Ovary (tissue), 3 donors: ENCODE measurements around the gene ITPR3.

Experiments
- POLR2A ChIP-seq: fragments of 450-650 bp; IDR thresholded peaks from one replicate; pipeline ENCODE4 v1.6.1; 2017; ENCODE audit warnings: antibody characterized with exemption, mild to moderate bottlenecking, moderate library complexity
- TF ChIP-seq, protein P1 (sequence below), 3 donors: fragments of 450-650 bp in 2 of 3; fragments of 200-600 bp in 1 of 3; IDR thresholded peaks; one replicate each; pipeline versions ENCODE4 v1.5.1 to v1.8.0; 2016 to 2022; ENCODE audit warnings: antibody characterized with exemption in 3 of 3, mild to moderate bottlenecking in 1 of 3
- donor health status: DM: no; HTN: no; CAD: no.

DNA sequence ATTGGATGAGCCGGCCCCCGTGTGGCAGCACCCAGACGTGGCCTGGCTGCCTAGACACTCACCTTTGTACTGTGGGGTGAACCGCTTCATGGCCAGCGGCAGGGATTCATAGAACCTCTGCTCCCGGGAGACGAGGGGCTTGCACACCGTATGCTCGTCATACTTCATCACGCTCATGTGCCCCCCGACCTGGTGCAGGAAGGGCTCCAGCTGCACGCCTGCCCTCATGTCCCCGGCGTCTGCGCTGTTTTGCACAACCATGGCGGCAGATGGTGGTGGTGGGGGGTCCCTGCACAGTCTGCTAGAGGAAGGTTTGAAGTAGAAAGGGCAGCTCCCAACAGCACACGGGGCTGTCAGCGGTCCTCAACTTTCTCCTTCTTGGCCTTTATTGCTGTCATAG lies 114.1 kb downstream of the ITPR3 start:
- TF ChIP-seq, protein P1, sequence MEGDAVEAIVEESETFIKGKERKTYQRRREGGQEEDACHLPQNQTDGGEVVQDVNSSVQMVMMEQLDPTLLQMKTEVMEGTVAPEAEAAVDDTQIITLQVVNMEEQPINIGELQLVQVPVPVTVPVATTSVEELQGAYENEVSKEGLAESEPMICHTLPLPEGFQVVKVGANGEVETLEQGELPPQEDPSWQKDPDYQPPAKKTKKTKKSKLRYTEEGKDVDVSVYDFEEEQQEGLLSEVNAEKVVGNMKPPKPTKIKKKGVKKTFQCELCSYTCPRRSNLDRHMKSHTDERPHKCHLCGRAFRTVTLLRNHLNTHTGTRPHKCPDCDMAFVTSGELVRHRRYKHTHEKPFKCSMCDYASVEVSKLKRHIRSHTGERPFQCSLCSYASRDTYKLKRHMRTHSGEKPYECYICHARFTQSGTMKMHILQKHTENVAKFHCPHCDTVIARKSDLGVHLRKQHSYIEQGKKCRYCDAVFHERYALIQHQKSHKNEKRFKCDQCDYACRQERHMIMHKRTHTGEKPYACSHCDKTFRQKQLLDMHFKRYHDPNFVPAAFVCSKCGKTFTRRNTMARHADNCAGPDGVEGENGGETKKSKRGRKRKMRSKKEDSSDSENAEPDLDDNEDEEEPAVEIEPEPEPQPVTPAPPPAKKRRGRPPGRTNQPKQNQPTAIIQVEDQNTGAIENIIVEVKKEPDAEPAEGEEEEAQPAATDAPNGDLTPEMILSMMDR (IDR thresholded peaks at IDR 0.05) = no peak
- no peak for TF ChIP-seq POLR2A
